Measurements from ENCODE around the gene CALHM4. TPM values are rescaled to one million over a fixed set of nuclear protein-coding genes. Genes with fewer than 3 reads are reported as not detected.

Gene CALHM4
- total and polyA plus RNA-seq, 2 donors (not counting 1 experiment from before 2014, with no cell fraction given), result not detected

GRCh38 chr6:116586276-116586675, 32.7 kb downstream of the CALHM4 start:
- DNase-seq (ENCODE audit: low read depth in 2 of 2), result no peak
- Histone ChIP-seq H3K36me3 (ENCODE audit: control insufficient read depth, insufficient read depth, low read length) (no peaks in the 10 kb centered on the region), H3K9me3 (ENCODE audit: control insufficient read depth, insufficient read depth, low read depth, low read length) (no peaks in the 10 kb centered on the region), H3K9ac (ENCODE audit: insufficient read depth, low read length) (no peak overlapping the region), H3K4me2 (ENCODE audit: extremely low read depth, insufficient read depth, low read length) (no peak overlapping the region), H3K27me3 (ENCODE audit: control insufficient read depth, insufficient read depth, low read length) (no peaks in the 10 kb centered on the region), H2AFZ (ENCODE audit: low read length) (no peak overlapping the region), H3K4me3 (replicated peaks in 1 of 4; ENCODE audit: control extremely low read depth in 1 of 4, insufficient read depth in 1 of 4, low read depth in 3 of 4, low read length in 4 of 4) (no peak overlapping the region), H3K79me2 (ENCODE audit: control insufficient read depth, insufficient read depth, low read length) (no peaks in the 10 kb centered on the region), H4K20me1 (ENCODE audit: control insufficient read depth, extremely low read depth, insufficient read depth, low read length) (no peaks in the 10 kb centered on the region), H3K27ac (ENCODE audit: insufficient read depth, low read length) (no peak overlapping the region), H3K4me1 (ENCODE audit: control insufficient read depth, extremely low read depth, insufficient read depth, low read length) (no peaks in the 10 kb centered on the region)
- TF ChIP-seq EZH2 (IDR thresholded peaks at IDR 0.05; ENCODE audit: low read length, missing control alignments), result no peak
- TF ChIP-seq, protein P1, sequence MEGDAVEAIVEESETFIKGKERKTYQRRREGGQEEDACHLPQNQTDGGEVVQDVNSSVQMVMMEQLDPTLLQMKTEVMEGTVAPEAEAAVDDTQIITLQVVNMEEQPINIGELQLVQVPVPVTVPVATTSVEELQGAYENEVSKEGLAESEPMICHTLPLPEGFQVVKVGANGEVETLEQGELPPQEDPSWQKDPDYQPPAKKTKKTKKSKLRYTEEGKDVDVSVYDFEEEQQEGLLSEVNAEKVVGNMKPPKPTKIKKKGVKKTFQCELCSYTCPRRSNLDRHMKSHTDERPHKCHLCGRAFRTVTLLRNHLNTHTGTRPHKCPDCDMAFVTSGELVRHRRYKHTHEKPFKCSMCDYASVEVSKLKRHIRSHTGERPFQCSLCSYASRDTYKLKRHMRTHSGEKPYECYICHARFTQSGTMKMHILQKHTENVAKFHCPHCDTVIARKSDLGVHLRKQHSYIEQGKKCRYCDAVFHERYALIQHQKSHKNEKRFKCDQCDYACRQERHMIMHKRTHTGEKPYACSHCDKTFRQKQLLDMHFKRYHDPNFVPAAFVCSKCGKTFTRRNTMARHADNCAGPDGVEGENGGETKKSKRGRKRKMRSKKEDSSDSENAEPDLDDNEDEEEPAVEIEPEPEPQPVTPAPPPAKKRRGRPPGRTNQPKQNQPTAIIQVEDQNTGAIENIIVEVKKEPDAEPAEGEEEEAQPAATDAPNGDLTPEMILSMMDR (conservative IDR thresholded peaks at IDR 0.05 in 1 of 2, IDR thresholded peaks at IDR 0.05 in 1 of 2; ENCODE audit: low read depth in 1 of 2, low read length in 2 of 2), result no peak

DNA sequence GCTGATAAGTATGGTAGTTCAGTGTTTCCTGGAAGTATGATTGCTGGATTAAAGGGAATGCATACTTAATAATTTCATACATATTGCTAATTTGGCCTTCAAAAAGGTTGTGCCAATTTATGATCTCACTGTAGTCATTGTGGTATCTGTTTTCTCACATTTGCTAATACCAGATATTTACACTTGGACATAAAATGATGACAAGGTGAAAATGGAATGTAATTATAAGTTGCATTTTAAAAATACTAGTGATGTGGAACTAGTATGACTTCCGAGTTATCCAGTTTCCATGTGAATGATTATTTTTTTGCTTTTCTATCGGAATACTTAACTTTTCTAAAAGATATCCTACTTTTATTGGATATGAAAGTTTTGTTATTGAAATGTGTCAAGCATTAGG, 33.2 kb downstream of the CALHM4 start:
- no peaks in the 10 kb centered on the region for H3K27me3 ChIP-seq (ENCODE audit: control insufficient read depth, insufficient read depth, low read length)
- no peaks in the 10 kb centered on the region for H3K4me1 ChIP-seq (ENCODE audit: control insufficient read depth, extremely low read depth, insufficient read depth, low read length)
- no peak overlapping the region for H3K9ac ChIP-seq (ENCODE audit: insufficient read depth, low read length)
- no peak overlapping the region for H2AFZ ChIP-seq (ENCODE audit: low read length)
- no peak overlapping the region for H3K4me3 ChIP-seq (replicated peaks in 1 of 4; ENCODE audit: control extremely low read depth in 1 of 4, insufficient read depth in 1 of 4, low read depth in 3 of 4, low read length in 4 of 4)
- no peak for DNase-seq (ENCODE audit: low read depth in 2 of 2)
- H3K79me2 ChIP-seq (ENCODE audit: control insufficient read depth, insufficient read depth, low read length), result no peaks in the 10 kb centered on the region
- H3K9me3 ChIP-seq (ENCODE audit: control insufficient read depth, insufficient read depth, low read depth, low read length), result no peaks in the 10 kb centered on the region
- no peak overlapping the region for H3K4me2 ChIP-seq (ENCODE audit: extremely low read depth, insufficient read depth, low read length)
- H4K20me1 ChIP-seq (ENCODE audit: control insufficient read depth, extremely low read depth, insufficient read depth, low read length), result no peaks in the 10 kb centered on the region
- no peak overlapping the region for H3K27ac ChIP-seq (ENCODE audit: insufficient read depth, low read length)
- TF ChIP-seq, protein P1 (conservative IDR thresholded peaks at IDR 0.05 in 1 of 2, IDR thresholded peaks at IDR 0.05 in 1 of 2; ENCODE audit: low read depth in 1 of 2, low read length in 2 of 2), result no peak
- no peak for TF ChIP-seq EZH2 (IDR thresholded peaks at IDR 0.05; ENCODE audit: low read length, missing control alignments)
- H3K36me3 ChIP-seq (ENCODE audit: control insufficient read depth, insufficient read depth, low read length), result peaks cover 2% of the 10 kb centered on the region

DNA sequence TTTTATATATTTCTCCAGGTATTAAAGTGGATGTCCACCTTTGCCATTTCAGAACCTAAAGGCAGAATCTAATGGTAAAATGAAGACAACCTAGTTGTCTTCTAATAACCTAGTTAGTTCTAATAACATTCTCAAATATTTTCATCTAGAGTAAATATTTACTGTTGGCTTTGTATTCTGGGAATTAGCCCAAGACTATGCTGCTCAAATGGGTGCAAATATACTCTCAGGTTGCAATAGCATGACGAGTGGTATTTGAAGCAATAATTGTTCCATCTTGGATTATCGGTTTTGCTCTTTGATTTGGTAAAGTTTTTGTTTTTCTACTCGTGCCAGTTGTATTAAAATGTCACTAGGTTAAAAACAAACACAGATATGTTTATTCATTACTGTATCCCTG, 41.7 kb downstream of the CALHM4 start:
- H3K27ac ChIP-seq (ENCODE audit: insufficient read depth, low read length), result no peak overlapping the region

More for the DNA sequence above, 41.7 kb downstream of the CALHM4 start:
- H3K79me2 ChIP-seq (ENCODE audit: control insufficient read depth, insufficient read depth, low read length), result no peaks in the 10 kb centered on the region
- DNase-seq (ENCODE audit: low read depth in 2 of 2), result no peak
- H3K9ac ChIP-seq (ENCODE audit: insufficient read depth, low read length), result no peak overlapping the region
- H3K4me1 ChIP-seq (ENCODE audit: control insufficient read depth, extremely low read depth, insufficient read depth, low read length), result no peaks in the 10 kb centered on the region
- no peaks in the 10 kb centered on the region for H3K27me3 ChIP-seq (ENCODE audit: control insufficient read depth, insufficient read depth, low read length)
- H3K4me3 ChIP-seq (replicated peaks in 1 of 4; ENCODE audit: control extremely low read depth in 1 of 4, insufficient read depth in 1 of 4, low read depth in 3 of 4, low read length in 4 of 4), result no peak overlapping the region
- peaks cover 2% of the 10 kb centered on the region for H3K36me3 ChIP-seq (ENCODE audit: control insufficient read depth, insufficient read depth, low read length)
- H2AFZ ChIP-seq (ENCODE audit: low read length), result no peak overlapping the region
- TF ChIP-seq EZH2 (IDR thresholded peaks at IDR 0.05; ENCODE audit: low read length, missing control alignments), result no peak
- TF ChIP-seq, protein P1 (conservative IDR thresholded peaks at IDR 0.05 in 1 of 2, IDR thresholded peaks at IDR 0.05 in 1 of 2; ENCODE audit: low read depth in 1 of 2, low read length in 2 of 2), result no peak
- no peak overlapping the region for H3K4me2 ChIP-seq (ENCODE audit: extremely low read depth, insufficient read depth, low read length)
- no peaks in the 10 kb centered on the region for H3K9me3 ChIP-seq (ENCODE audit: control insufficient read depth, insufficient read depth, low read depth, low read length)
- no peaks in the 10 kb centered on the region for H4K20me1 ChIP-seq (ENCODE audit: control insufficient read depth, extremely low read depth, insufficient read depth, low read length)

All from fibroblast of lung (primary cell).